Measurements from ENCODE around the gene HOXD12. TPM values are rescaled to one million over a fixed set of nuclear protein-coding genes. Genes with fewer than 3 reads are reported as not detected.

Gene HOXD12
- total and polyA plus RNA-seq, 8 donors = not detected

DNA sequence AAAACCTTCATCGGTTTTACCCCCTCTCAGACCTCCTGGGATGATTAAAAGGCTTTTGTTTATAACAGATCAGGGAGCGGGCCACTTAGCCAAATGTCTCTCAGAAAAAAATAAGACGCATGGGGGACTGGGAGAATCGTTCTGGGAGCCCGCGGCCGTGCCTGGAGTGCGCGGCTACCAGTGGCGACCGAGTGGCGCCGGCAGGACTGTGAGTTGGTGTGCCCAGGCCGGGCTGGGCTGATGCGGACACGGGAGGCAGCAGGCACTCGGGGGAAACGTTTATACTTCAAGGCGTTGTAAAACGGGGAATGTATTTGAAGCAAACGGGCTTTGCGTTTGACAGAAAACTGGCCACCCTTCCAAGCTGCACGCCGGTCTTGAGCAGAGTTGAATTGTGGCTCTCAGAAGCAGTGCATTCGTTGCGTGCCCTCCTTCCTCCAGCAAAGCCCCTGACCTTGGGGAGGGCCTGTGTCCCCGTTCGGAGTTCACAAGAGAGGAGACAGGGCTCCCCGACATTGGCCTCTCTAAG is 12.3 kb downstream of the HOXD12 start:
- H3K9me3 ChIP-seq = peaks cover 0 to 16% (median 3%) of the 10 kb centered on the region in 4 donors
- TF ChIP-seq POLR2AphosphoS5 (IDR thresholded peaks at IDR 0.05) = no peak
- no peak for TF ChIP-seq POLR2A (IDR thresholded peaks at IDR 0.05)
- TF ChIP-seq, protein P1, sequence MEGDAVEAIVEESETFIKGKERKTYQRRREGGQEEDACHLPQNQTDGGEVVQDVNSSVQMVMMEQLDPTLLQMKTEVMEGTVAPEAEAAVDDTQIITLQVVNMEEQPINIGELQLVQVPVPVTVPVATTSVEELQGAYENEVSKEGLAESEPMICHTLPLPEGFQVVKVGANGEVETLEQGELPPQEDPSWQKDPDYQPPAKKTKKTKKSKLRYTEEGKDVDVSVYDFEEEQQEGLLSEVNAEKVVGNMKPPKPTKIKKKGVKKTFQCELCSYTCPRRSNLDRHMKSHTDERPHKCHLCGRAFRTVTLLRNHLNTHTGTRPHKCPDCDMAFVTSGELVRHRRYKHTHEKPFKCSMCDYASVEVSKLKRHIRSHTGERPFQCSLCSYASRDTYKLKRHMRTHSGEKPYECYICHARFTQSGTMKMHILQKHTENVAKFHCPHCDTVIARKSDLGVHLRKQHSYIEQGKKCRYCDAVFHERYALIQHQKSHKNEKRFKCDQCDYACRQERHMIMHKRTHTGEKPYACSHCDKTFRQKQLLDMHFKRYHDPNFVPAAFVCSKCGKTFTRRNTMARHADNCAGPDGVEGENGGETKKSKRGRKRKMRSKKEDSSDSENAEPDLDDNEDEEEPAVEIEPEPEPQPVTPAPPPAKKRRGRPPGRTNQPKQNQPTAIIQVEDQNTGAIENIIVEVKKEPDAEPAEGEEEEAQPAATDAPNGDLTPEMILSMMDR (IDR thresholded peaks at IDR 0.05) = no peak
- TF ChIP-seq EP300 (IDR thresholded peaks at IDR 0.05) = no peak
- no peaks in the 10 kb centered on the region for H3K36me3 ChIP-seq
- peaks cover 52 to 100% (median 96%) of the 10 kb centered on the region in 3 donors for H3K27me3 ChIP-seq
- DNase-seq = no peak
- H3K27ac ChIP-seq = no peak overlapping the region
- H3K4me1 ChIP-seq = peaks cover 14 to 33% (median 26%) of the 10 kb centered on the region in 4 donors
- no peak overlapping the region for H3K4me3 ChIP-seq
- intact Hi-C loops (cut with DNase I; ENCODE audit: low total_unique reads) = no loop called here
- WGBS, 5 donors = 2 to 7% (median 5%) methylated on average over 29 of the region's 29 CpGs

- intact Hi-C loops (cut with DNase I; ENCODE audit: low total_unique reads) = no loop called here
- TF ChIP-seq EP300 (IDR thresholded peaks at IDR 0.05) (no peak), POLR2AphosphoS5 (IDR thresholded peaks at IDR 0.05) (no peak), POLR2A (IDR thresholded peaks at IDR 0.05) (no peak)
- TF ChIP-seq, protein P1 (IDR thresholded peaks at IDR 0.05) = no peak
- H3K4me3 ChIP-seq = no peak overlapping the region
- no peak overlapping the region for H3K27ac ChIP-seq
- DNase-seq = no peak
- H3K27me3 ChIP-seq = peaks cover 56 to 100% (median 98%) of the 10 kb centered on the region in 3 donors
- peaks cover 10 to 28% (median 21%) of the 10 kb centered on the region in 4 donors for H3K4me1 ChIP-seq
- WGBS, 5 donors = 6 to 9% (median 9%) methylated on average over 21 to 40 of the region's 40 CpGs
- no peaks in the 10 kb centered on the region for H3K36me3 ChIP-seq
- peaks cover 0 to 12% (median 6%) of the 10 kb centered on the region in 4 donors for H3K9me3 ChIP-seq
These were observed 13.0 kb downstream of the HOXD12 start for GRCh38 chr2:176112375-176113302.

- Histone ChIP-seq H3K27ac (no peak overlapping the region), H3K36me3 (no peaks in the 10 kb centered on the region), H3K27me3 (peaks cover 52 to 100% (median 97%) of the 10 kb centered on the region in 3 donors), H3K9me3 (peaks cover 0 to 12% (median 0%) of the 10 kb centered on the region in 4 donors), H3K4me1 (peaks cover 0 to 12% (median 7%) of the 10 kb centered on the region in 4 donors), H3K4me3 (no peak overlapping the region)
- WGBS, 5 donors = 9 to 16% (median 11%) methylated on average over 26 of the region's 26 CpGs
- intact Hi-C loops (cut with DNase I; ENCODE audit: low total_unique reads) = no loop called here
- no peak for DNase-seq
- TF ChIP-seq EP300 (IDR thresholded peaks at IDR 0.05) = no peak
- TF ChIP-seq, protein P1 (IDR thresholded peaks at IDR 0.05) = no peak
- TF ChIP-seq POLR2A (IDR thresholded peaks at IDR 0.05) = no peak
- no peak for TF ChIP-seq POLR2AphosphoS5 (IDR thresholded peaks at IDR 0.05)
These were observed 14.7 kb downstream of the HOXD12 start for GRCh38 chr2:176114120-176114929.

All from stomach (tissue), 9 donors.